Rectal smooth muscle tissue (tissue), 1 donor: ENCODE measurements around the gene PRKD3.

Source experiments
- H3K27ac ChIP-seq: one replicate; pipeline ENCODE4 v1.7.0; 2013; ENCODE audit warnings: low read depth, low read length, inconsistent platforms
- H3K27me3 ChIP-seq: one replicate; pipeline ENCODE4 v1.7.0; 2013; ENCODE audit warnings: low read length; ENCODE audit not compliant: control insufficient read depth, insufficient read depth
- H3K36me3 ChIP-seq: one replicate; pipeline ENCODE4 v1.7.0; 2013; ENCODE audit warnings: low read length; ENCODE audit not compliant: control insufficient read depth, insufficient read depth
- H3K4me1 ChIP-seq: one replicate; pipeline ENCODE4 v1.7.0; 2013; ENCODE audit warnings: low read length; ENCODE audit not compliant: control insufficient read depth, insufficient read depth
- H3K4me3 ChIP-seq: one replicate; pipeline ENCODE4 v1.7.0; 2013; ENCODE audit warnings: low read length
- H3K9ac ChIP-seq: one replicate; pipeline ENCODE4 v1.7.0; 2013; ENCODE audit warnings: low read length

The PRKD3 gene

GRCh38 chr2:37338933-37339332 is 14.3 kb upstream of the PRKD3 start:
- Histone ChIP-seq H3K27me3 (no peaks in the 10 kb centered on the region), H3K4me1 (no peaks in the 10 kb centered on the region), H3K4me3 (no peak overlapping the region), H3K27ac (no peak overlapping the region), H3K36me3 (no peaks in the 10 kb centered on the region), H3K9ac (no peak overlapping the region)

GRCh38 chr2:37337620-37338280 is 13.1 kb upstream of the PRKD3 start:
- Histone ChIP-seq H3K4me1 (no peaks in the 10 kb centered on the region), H3K4me3 (no peak overlapping the region), H3K27me3 (no peaks in the 10 kb centered on the region), H3K27ac (no peak overlapping the region), H3K36me3 (no peaks in the 10 kb centered on the region), H3K9ac (no peak overlapping the region)

- H3K4me3 ChIP-seq: no peak overlapping the region
- H3K9ac ChIP-seq: no peak overlapping the region
- no peak overlapping the region for H3K27ac ChIP-seq
- H3K36me3 ChIP-seq: no peaks in the 10 kb centered on the region
- no peaks in the 10 kb centered on the region for H3K27me3 ChIP-seq
- H3K4me1 ChIP-seq: no peaks in the 10 kb centered on the region
Observed at GRCh38 chr2:37335604-37336003, 11.0 kb upstream of the PRKD3 start.

- Histone ChIP-seq H3K27ac (no peak overlapping the region), H3K9ac (no peak overlapping the region), H3K27me3 (no peaks in the 10 kb centered on the region), H3K4me1 (no peaks in the 10 kb centered on the region), H3K4me3 (no peak overlapping the region), H3K36me3 (no peaks in the 10 kb centered on the region)
Observed at GRCh38 chr2:37333256-37333655, 8.6 kb upstream of the PRKD3 start.

GRCh38 chr2:37332560-37332959 is 7.9 kb upstream of the PRKD3 start:
- no peaks in the 10 kb centered on the region for H3K36me3 ChIP-seq
- H3K9ac ChIP-seq: no peak overlapping the region
- H3K4me1 ChIP-seq: no peaks in the 10 kb centered on the region
- no peak overlapping the region for H3K27ac ChIP-seq
- no peak overlapping the region for H3K4me3 ChIP-seq
- no peaks in the 10 kb centered on the region for H3K27me3 ChIP-seq

- no peak overlapping the region for H3K9ac ChIP-seq
- H3K27ac ChIP-seq: no peak overlapping the region
- H3K4me1 ChIP-seq: peaks cover 3% of the 10 kb centered on the region
- no peaks in the 10 kb centered on the region for H3K36me3 ChIP-seq
- no peak overlapping the region for H3K4me3 ChIP-seq
- no peaks in the 10 kb centered on the region for H3K27me3 ChIP-seq
Observed at GRCh38 chr2:37330681-37331080, 6.0 kb upstream of the PRKD3 start.

- Histone ChIP-seq H3K4me1 (peaks cover 3% of the 10 kb centered on the region), H3K27me3 (no peaks in the 10 kb centered on the region), H3K4me3 (no peak overlapping the region), H3K36me3 (no peaks in the 10 kb centered on the region), H3K9ac (no peak overlapping the region), H3K27ac (peak overlapping the region; percentile 33)
Observed at GRCh38 chr2:37326866-37327634, 2.4 kb upstream of the PRKD3 start.

GRCh38 chr2:37326285-37326684 is 1.7 kb upstream of the PRKD3 start:
- H3K27ac ChIP-seq: peak overlapping the region; percentile 33
- peaks cover 5% of the 10 kb centered on the region for H3K4me1 ChIP-seq
- no peaks in the 10 kb centered on the region for H3K36me3 ChIP-seq
- H3K9ac ChIP-seq: no peak overlapping the region
- no peaks in the 10 kb centered on the region for H3K27me3 ChIP-seq
- H3K4me3 ChIP-seq: no peak overlapping the region

GRCh38 chr2:37325625-37326071 is 1.0 kb upstream of the PRKD3 start:
- Histone ChIP-seq H3K27me3 (no peaks in the 10 kb centered on the region), H3K27ac (peak overlapping the region; percentile 88), H3K36me3 (no peaks in the 10 kb centered on the region), H3K9ac (no peak overlapping the region), H3K4me1 (peaks cover 5% of the 10 kb centered on the region), H3K4me3 (peak overlapping the region; percentile 90)

- peak overlapping the region; percentile 88 for H3K27ac ChIP-seq
- H3K4me1 ChIP-seq: peaks cover 5% of the 10 kb centered on the region
- H3K4me3 ChIP-seq: peak overlapping the region; percentile 94
- no peaks in the 10 kb centered on the region for H3K27me3 ChIP-seq
- no peaks in the 10 kb centered on the region for H3K36me3 ChIP-seq
- H3K9ac ChIP-seq: no peak overlapping the region
Observed at GRCh38 chr2:37324536-37324785, 172 bp downstream of the PRKD3 start.

- H3K36me3 ChIP-seq: no peaks in the 10 kb centered on the region
- peaks cover 5% of the 10 kb centered on the region for H3K4me1 ChIP-seq
- no peaks in the 10 kb centered on the region for H3K27me3 ChIP-seq
- H3K9ac ChIP-seq: peak overlapping the region; percentile 87
- H3K27ac ChIP-seq: peak overlapping the region; percentile 88
- H3K4me3 ChIP-seq: peak overlapping the region; percentile 94
Observed at GRCh38 chr2:37323781-37324535, 675 bp downstream of the PRKD3 start.

GRCh38 chr2:37323176-37323780 is 1.4 kb downstream of the PRKD3 start:
- no peaks in the 10 kb centered on the region for H3K27me3 ChIP-seq
- no peaks in the 10 kb centered on the region for H3K36me3 ChIP-seq
- H3K4me1 ChIP-seq: peaks cover 11% of the 10 kb centered on the region
- peak overlapping the region; percentile 94 for H3K4me3 ChIP-seq
- peak overlapping the region; percentile 88 for H3K27ac ChIP-seq
- peak overlapping the region; percentile 87 for H3K9ac ChIP-seq
